ENCODE results near the gene ZNF324.

- no peak for TF ChIP-seq CTCF (conservative IDR thresholded peaks at IDR 0.05)
- TF ChIP-seq ZFX (IDR thresholded peaks at IDR 0.05): no peak
These were observed 16.0 kb upstream of the ZNF324 start for GRCh38 chr19:58450856-58451357.
